Nephron progenitor cell (in vitro differentiated cells): ENCODE data around the gene LYRM9.

Source experiments
- DNase-seq: peaks from one replicate; pipeline ENCODE4 v3.0.0; 2021
- H3K27ac Mint-ChIP-seq: 2 replicates; pipeline ENCODE4 v1.8.0; 2021; ENCODE audit warnings: mild to moderate bottlenecking, moderate library complexity, mixed read lengths
- H3K27me3 Mint-ChIP-seq: 2 replicates; pipeline ENCODE4 v1.8.0; 2021; ENCODE audit warnings: mild to moderate bottlenecking, low read depth, mixed read lengths; ENCODE audit not compliant: poor library complexity
- H3K36me3 Mint-ChIP-seq: 2 replicates; pipeline ENCODE4 v1.8.0; 2021; ENCODE audit warnings: low read depth, mixed read lengths
- H3K4me1 Mint-ChIP-seq: 2 replicates; pipeline ENCODE4 v1.8.0; 2021; ENCODE audit warnings: mixed read lengths
- H3K4me3 Mint-ChIP-seq: 2 replicates; pipeline ENCODE4 v1.8.0; 2021; ENCODE audit warnings: mild to moderate bottlenecking, moderate library complexity, mixed read lengths
- H3K9me3 Mint-ChIP-seq: 2 replicates; pipeline ENCODE4 v1.8.0; 2021; ENCODE audit warnings: mild to moderate bottlenecking, moderate library complexity, mixed read lengths
- CTCF ChIP-seq: fragments of 200-600 bp; sonication (generic); IDR thresholded peaks from 2 replicates; pipeline ENCODE4 v1.5.0; 2021; ENCODE audit warnings: antibody characterized with exemption

The LYRM9 gene

GRCh38 chr17:27879987-27880608 is 13.1 kb downstream of the LYRM9 start:
- Mint-ChIP-seq H3K27ac (peak overlapping the region; percentile 25), H3K9me3 (no peaks in the 10 kb centered on the region), H3K4me1 (peaks cover 5% of the 10 kb centered on the region), H3K27me3 (no peaks in the 10 kb centered on the region), H3K4me3 (no peak overlapping the region), H3K36me3 (no peaks in the 10 kb centered on the region)
- DNase-seq: peak; percentile 77
- peak; percentile 87 for TF ChIP-seq CTCF

- Mint-ChIP-seq H3K9me3 (no peaks in the 10 kb centered on the region), H3K27me3 (no peaks in the 10 kb centered on the region), H3K4me1 (peaks cover 5% of the 10 kb centered on the region), H3K27ac (no peak overlapping the region), H3K4me3 (no peak overlapping the region), H3K36me3 (no peaks in the 10 kb centered on the region)
- no peak for DNase-seq
- TF ChIP-seq CTCF: no peak
Measured at GRCh38 chr17:27878776-27879562, 14.2 kb downstream of the LYRM9 start.

- Mint-ChIP-seq H3K9me3 (no peaks in the 10 kb centered on the region), H3K4me3 (no peak overlapping the region), H3K27me3 (peaks cover 8% of the 10 kb centered on the region)
Measured at GRCh38 chr17:27873746-27874145, 19.4 kb downstream of the LYRM9 start.

GRCh38 chr17:27873211-27873610 is 20.0 kb downstream of the LYRM9 start:
- Mint-ChIP-seq H3K9me3 (no peaks in the 10 kb centered on the region), H3K36me3 (no peaks in the 10 kb centered on the region)

More at GRCh38 chr17:27873746-27874145, 19.4 kb downstream of the LYRM9 start:
- no peak for TF ChIP-seq CTCF
- no peaks in the 10 kb centered on the region for H3K36me3 Mint-ChIP-seq
- DNase-seq: no peak
- H3K27ac Mint-ChIP-seq: no peak overlapping the region
- no peaks in the 10 kb centered on the region for H3K4me1 Mint-ChIP-seq

GRCh38 chr17:27872776-27873175 is 20.4 kb downstream of the LYRM9 start:
- Mint-ChIP-seq H3K36me3 (no peaks in the 10 kb centered on the region), H3K9me3 (no peaks in the 10 kb centered on the region), H3K27ac (no peak overlapping the region), H3K27me3 (peaks cover 8% of the 10 kb centered on the region), H3K4me1 (no peaks in the 10 kb centered on the region), H3K4me3 (no peak overlapping the region)
- no peak for TF ChIP-seq CTCF
- DNase-seq: no peak

More at GRCh38 chr17:27873211-27873610, 20.0 kb downstream of the LYRM9 start:
- no peak for DNase-seq
- Mint-ChIP-seq H3K4me3 (no peak overlapping the region), H3K27ac (no peak overlapping the region), H3K27me3 (peaks cover 8% of the 10 kb centered on the region), H3K4me1 (no peaks in the 10 kb centered on the region)
- TF ChIP-seq CTCF: no peak
